K562 (cell line): ENCODE data around the gene ATAD3B. TPM values are rescaled to one million over a fixed set of nuclear protein-coding genes. Genes with fewer than 3 reads are reported as not detected.
A peak's percentile ranks its signal among the peaks of the same experiment; 100 is the strongest.

Experiments
- ATAC-seq: fragments of 200-7000 bp; cut with Tn5 transposase; 3 replicates; pipeline ENCODE4 v1.9.1; 2020; ENCODE audit warnings: moderate library complexity
- BruUV-seq: library from RNA; stranded (reverse); fragments of 400-500 nt; replicated peaks from 2 replicates; lab custom pipeline; 2021; lab: Mats Ljungman, UMichigan
- CTCF ChIA-PET: fragments of 300-600 bp; formaldehyde crosslinking; extraction: SDS; loops from one replicate; lab custom pipeline; 2021; ENCODE audit warnings: low intra/inter-chr PET ratio; lab: Yijun Ruan, JAX
- POLR2A ChIA-PET: fragments of 300-600, 350-650 bp; sonication (Branson Sonifier 250); formaldehyde crosslinking; extraction: SDS; loops from one replicate; lab custom pipeline; 2021; ENCODE audit warnings: antibody characterized with exemption, inconsistent platforms; lab: Yijun Ruan, JAX
- DNase-seq, 4 experiments: peaks; one replicate each; pipeline versions ENCODE4 v3.0.0 to v3.0.0-alpha.2; 2011 to 2018; ENCODE audit warnings: low spot score in 3 of 4, mixed read lengths in 3 of 4; ENCODE audit errors: extremely low read depth in 1 of 4
- FAIRE-seq: peaks from 2 replicates; lab custom pipeline; 2011; peaks lifted over from hg19 to GRCh38; lab: Jason Lieb, UNC
- H2AFZ ChIP-seq: 2 replicates; pipeline ENCODE4 v1.6.0; 2011; ENCODE audit warnings: low read depth, low read length, control low read depth, inconsistent platforms
- H3K27ac ChIP-seq: fragments of 200-600 bp; 3 replicates; pipeline ENCODE4 v1.8.0; 2011; ENCODE audit warnings: low read depth, mild to moderate bottlenecking, control low read depth, inconsistent platforms, low read length, moderate library complexity, mixed read lengths; ENCODE audit errors: extremely low read depth
- H3K27me3 ChIP-seq, 2 experiments: fragments of 300-600 bp in 1 of 2; 2 replicates in 1 of 2; 3 replicates in 1 of 2; pipeline versions ENCODE4 v1.6.0 to v1.8.0; 2011; ENCODE audit warnings: inconsistent platforms in 2 of 2, low read length in 2 of 2, mild to moderate bottlenecking in 1 of 2, mixed read lengths in 1 of 2, moderate library complexity in 1 of 2; ENCODE audit not compliant: control insufficient read depth in 2 of 2, insufficient read depth in 2 of 2
- H3K36me3 ChIP-seq: fragments of 300-600 bp; 3 replicates; pipeline ENCODE4 v1.8.0; 2011; ENCODE audit warnings: mild to moderate bottlenecking, low read length, inconsistent platforms; ENCODE audit not compliant: control insufficient read depth, insufficient read depth
- H3K4me1 ChIP-seq, 2 experiments: fragments of 200-600 bp in 1 of 2; replicated peaks in 1 of 2; 2 replicates in 1 of 2; 3 replicates in 1 of 2; pipeline versions ENCODE4 v1.5.1 to v1.8.0; 2011; ENCODE audit warnings: inconsistent platforms in 2 of 2, low read length in 2 of 2, mild to moderate bottlenecking in 1 of 2, mixed read lengths in 1 of 2, moderate library complexity in 1 of 2; ENCODE audit not compliant: control insufficient read depth in 2 of 2, insufficient read depth in 2 of 2
- H3K4me2 ChIP-seq: 2 replicates; pipeline ENCODE4 v1.6.1; 2011; ENCODE audit warnings: low read length, control low read depth, inconsistent platforms, mixed read lengths; ENCODE audit not compliant: insufficient read depth
- H3K4me3 ChIP-seq: fragments of 200-600 bp; sonication (generic), shearing (Covaris generic); 2 replicates; pipeline ENCODE4 v1.5.1; 2016; ENCODE audit warnings: control low read depth, inconsistent platforms
- H3K79me2 ChIP-seq: fragments of 200-600 bp; 3 replicates; pipeline ENCODE4 v1.8.0; 2011; ENCODE audit warnings: low read length, inconsistent platforms; ENCODE audit not compliant: control insufficient read depth, insufficient read depth
- H3K9ac ChIP-seq, 2 experiments: 2 replicates each; pipeline versions ENCODE4 v1.6.0 to v1.6.1; 2011; ENCODE audit warnings: low read depth in 2 of 2, low read length in 2 of 2, control low read depth in 1 of 2, inconsistent platforms in 1 of 2, mild to moderate bottlenecking in 1 of 2, mixed read lengths in 1 of 2; ENCODE audit not compliant: insufficient read depth in 1 of 2
- H3K9me1 ChIP-seq: one replicate; pipeline ENCODE4 v1.6.0; 2011; ENCODE audit warnings: inconsistent platforms, mild to moderate bottlenecking, low read length, moderate library complexity; ENCODE audit not compliant: control insufficient read depth, insufficient read depth
- H3K9me3 ChIP-seq: replicated peaks from 2 replicates; pipeline ENCODE4 v1.5.1; 2011; ENCODE audit warnings: low read depth, low read length, inconsistent platforms; ENCODE audit not compliant: control insufficient read depth, insufficient read depth
- H4K20me1 ChIP-seq: replicated peaks from 2 replicates; pipeline ENCODE4 v1.6.1; 2011; ENCODE audit warnings: low read length, inconsistent platforms, mixed read lengths; ENCODE audit not compliant: control insufficient read depth, insufficient read depth
- ARID1B ChIP-seq: fragments of 450-650 bp; IDR thresholded peaks from 2 replicates; pipeline ENCODE4 v1.6.1; 2016; ENCODE audit warnings: antibody characterized with exemption, mild to moderate bottlenecking, inconsistent platforms
- POLR2G ChIP-seq: fragments of 200-400 bp; formaldehyde crosslinking; IDR thresholded peaks from 2 replicates; pipeline ENCODE4 v1.6.1; 2017; ENCODE audit warnings: low read depth, mild to moderate bottlenecking, antibody characterized with exemption, low read length, moderate library complexity
- WGBS: fragments of 100-300 bp; shearing (Covaris generic); methylation state at CpG from one replicate; pipeline ENCODE4 v1.1.6; 2016; ENCODE audit warnings: low coverage, mixed read lengths; ENCODE audit not compliant: insufficient coverage; ENCODE audit errors: missing lambda C conversion rate; 5-methylcytosine and 5-hydroxymethylcytosine counted together
- in situ Hi-C: fragments of 300-500 bp; cut with MboI; formaldehyde crosslinking; loops from 4 replicates; pipeline ENCODE4 v1.15.0; 2018; ENCODE audit warnings: inconsistent platforms, mixed read lengths
- intact Hi-C: fragments of 100-400 bp; cut with micrococcal nuclease; formaldehyde crosslinking; loops from 2 replicates; pipeline ENCODE4 v1.14.2; 2022
- polyA plus RNA-seq, 8 experiments: library from polyadenylated mRNA; depleted of rRNA in 4 of 8; stranded (reverse) in 5 of 8; unstranded in 3 of 8; fragments of >200 nt; fragmentation: Nextera tagmentation in 2 of 8; fragmentation: Illumina TruSeq in 1 of 8; extraction: Ambion mirVana in 2 of 8; extraction: Trizol in 1 of 8; gene quantifications; 2 replicates each; pipeline versions ENCODE4 v1.2.1 to v1.2.3, GENCODE V29; 2011 to 2014; ENCODE audit warnings: inconsistent platforms in 1 of 8, missing spikeins in 1 of 8
- total RNA-seq, 7 experiments: library from RNA; depleted of rRNA in 6 of 7; stranded (reverse); fragments of >200 nt in 6 of 7; fragmentation: Illumina TruSeq in 2 of 7; extraction: Trizol in 2 of 7; gene quantifications; 2 replicates each; pipeline versions ENCODE4 v1.2.1 to v1.2.3, GENCODE V29; 2011 to 2021; ENCODE audit warnings: low replicate concordance in 1 of 7
- TF ChIP-seq, protein P1 (sequence below): fragments of 150-350 bp; conservative IDR thresholded peaks from 2 replicates; pipeline ENCODE4 v1.6.1; 2014; ENCODE audit warnings: low read length

The ATAD3B gene
- total and polyA plus RNA-seq, 9 of the 15 experiments (the other 6 are each of a cell fraction or from before 2014, with no cell fraction given): 0.07 to 113 (median 27.7) TPM

DNA sequence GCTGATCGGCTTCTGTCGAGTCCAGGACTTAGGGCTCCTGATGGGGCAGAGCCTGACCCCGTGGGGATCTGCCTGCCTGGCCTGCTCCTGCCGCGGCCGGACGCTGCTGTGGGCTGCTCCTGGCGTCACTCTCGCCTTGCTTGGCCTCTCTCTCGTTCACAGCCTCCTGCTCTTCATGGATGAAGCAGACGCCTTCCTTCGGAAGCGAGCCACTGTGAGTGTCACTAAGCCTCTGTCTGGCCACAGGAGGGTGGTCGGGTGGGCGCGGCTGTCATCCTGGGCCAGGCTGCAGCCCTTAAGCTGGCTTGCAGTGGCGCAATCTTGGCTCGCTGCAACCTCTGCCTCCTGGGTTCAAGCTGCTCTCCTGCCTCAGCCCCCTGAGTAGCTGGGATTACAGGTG lies 16.1 kb downstream of the ATAD3B start:
- H4K20me1 ChIP-seq: no peaks in the 10 kb centered on the region
- no peaks in the 10 kb centered on the region; a peak in 1 of 5 replicates for H3K27me3 ChIP-seq
- 95% methylated on average over 14 of the region's 18 CpGs for WGBS
- no TSS peak for BruUV-seq
- peaks cover 87% of the 10 kb centered on the region for H3K36me3 ChIP-seq
- DNase-seq: no peak
- no peak for ATAC-seq
- intact Hi-C loops: no loop called here
- peaks cover 0 to 7% of the 10 kb centered on the region in 2 experiments; a peak in 1 of 5 replicates for H3K4me1 ChIP-seq
- no peak overlapping the region for H3K9ac ChIP-seq
- ChIA-PET POLR2A (interaction anchor here (0.6 kb wide), 1 partner anchor 104 kb away, joined by 3 read pairs; no protein-coding TSS in a partner anchor), CTCF (no interaction called here)
- FAIRE-seq: no peak
- TF ChIP-seq ARID1B (no peak), POLR2G (0 out of 2 replicates have a peak, but pooled peaks have one; percentile 26)
- TF ChIP-seq, protein P1, sequence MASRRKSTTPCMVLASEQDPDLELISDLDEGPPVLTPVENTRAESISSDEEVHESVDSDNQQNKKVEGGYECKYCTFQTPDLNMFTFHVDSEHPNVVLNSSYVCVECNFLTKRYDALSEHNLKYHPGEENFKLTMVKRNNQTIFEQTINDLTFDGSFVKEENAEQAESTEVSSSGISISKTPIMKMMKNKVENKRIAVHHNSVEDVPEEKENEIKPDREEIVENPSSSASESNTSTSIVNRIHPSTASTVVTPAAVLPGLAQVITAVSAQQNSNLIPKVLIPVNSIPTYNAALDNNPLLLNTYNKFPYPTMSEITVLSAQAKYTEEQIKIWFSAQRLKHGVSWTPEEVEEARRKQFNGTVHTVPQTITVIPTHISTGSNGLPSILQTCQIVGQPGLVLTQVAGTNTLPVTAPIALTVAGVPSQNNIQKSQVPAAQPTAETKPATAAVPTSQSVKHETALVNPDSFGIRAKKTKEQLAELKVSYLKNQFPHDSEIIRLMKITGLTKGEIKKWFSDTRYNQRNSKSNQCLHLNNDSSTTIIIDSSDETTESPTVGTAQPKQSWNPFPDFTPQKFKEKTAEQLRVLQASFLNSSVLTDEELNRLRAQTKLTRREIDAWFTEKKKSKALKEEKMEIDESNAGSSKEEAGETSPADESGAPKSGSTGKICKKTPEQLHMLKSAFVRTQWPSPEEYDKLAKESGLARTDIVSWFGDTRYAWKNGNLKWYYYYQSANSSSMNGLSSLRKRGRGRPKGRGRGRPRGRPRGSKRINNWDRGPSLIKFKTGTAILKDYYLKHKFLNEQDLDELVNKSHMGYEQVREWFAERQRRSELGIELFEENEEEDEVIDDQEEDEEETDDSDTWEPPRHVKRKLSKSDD: no peak
- H3K9me1 ChIP-seq: no peaks in the 10 kb centered on the region
- no peaks in the 10 kb centered on the region for H3K79me2 ChIP-seq
- peaks cover 16% of the 10 kb centered on the region for H3K9me3 ChIP-seq
- H3K27ac ChIP-seq: no peak overlapping the region
- H3K4me2 ChIP-seq: no peak overlapping the region
- in situ Hi-C loops: no loop called here
- no peak overlapping the region for H3K4me3 ChIP-seq
- no peak overlapping the region for H2AFZ ChIP-seq
